Gastroesophageal sphincter (tissue), 4 donors: Measurements from ENCODE around the gene STX8. TPM values are rescaled to one million over a fixed set of nuclear protein-coding genes. Genes with fewer than 3 reads are reported as not detected.
"Not testable (repeated sequence)": the region's sequence is repeated elsewhere in the genome, so short reads cannot be mapped to it uniquely, and the experiment has no call there.

ENCODE experiments used
- ATAC-seq: fragments of 150-250 bp; one replicate; pipeline ENCODE4 v1.9.1; 2016; ENCODE audit warnings: mild to moderate bottlenecking, moderate library complexity
- H3K27ac ChIP-seq, 4 donors: fragments of 200-600 bp; sonication (generic) in 3 of 4; 1 replicate in 3 of 4; 2 replicates in 1 of 4; pipeline ENCODE4 v1.5.1; 2016 to 2019
- H3K27me3 ChIP-seq: fragments of 200-600 bp; sonication (generic); one replicate; pipeline ENCODE4 v1.5.1; 2019
- H3K36me3 ChIP-seq, 2 donors: fragments of 200-600 bp; sonication (generic); one replicate each; pipeline ENCODE4 v1.5.1; 2019; ENCODE audit warnings: control low read depth in 1 of 2
- H3K4me1 ChIP-seq, 3 donors: fragments of 200-600 bp; sonication (generic); 1 replicate in 2 of 3; 2 replicates in 1 of 3; pipeline ENCODE4 v1.5.1; 2016 to 2019; ENCODE audit warnings: control low read depth in 2 of 3
- H3K4me3 ChIP-seq, 2 donors: fragments of 200-600 bp; sonication (generic); one replicate each; pipeline ENCODE4 v1.5.1; 2019; ENCODE audit warnings: mild to moderate bottlenecking in 1 of 2, moderate library complexity in 1 of 2
- H3K9me3 ChIP-seq, 3 donors: fragments of 200-600 bp; sonication (generic); one replicate each; pipeline ENCODE4 v1.5.1; 2017 to 2019; ENCODE audit warnings: control low read depth in 2 of 3
- EP300 ChIP-seq: sonication (generic); formaldehyde crosslinking; IDR thresholded peaks from one replicate; pipeline ENCODE4 v1.6.1; 2017; ENCODE audit warnings: antibody characterized with exemption, mild to moderate bottlenecking
- POLR2A ChIP-seq, 2 donors: fragments of 450-650 bp; IDR thresholded peaks; one replicate each; pipeline ENCODE4 v1.6.1; 2017; ENCODE audit warnings: antibody characterized with exemption in 2 of 2, mild to moderate bottlenecking in 2 of 2, moderate library complexity in 1 of 2
- POLR2AphosphoS5 ChIP-seq: sonication (generic); formaldehyde crosslinking; IDR thresholded peaks from one replicate; pipeline ENCODE4 v1.6.1; 2017; ENCODE audit warnings: antibody characterized with exemption
- WGBS, 2 donors: methylation state at CpG; one replicate each; pipeline ENCODE4 v1.1.5; 2018; ENCODE audit warnings: low coverage in 1 of 2; 5-methylcytosine and 5-hydroxymethylcytosine counted together
- total RNA-seq, 4 donors: library from RNA; depleted of rRNA; stranded (reverse); fragments of >200 nt; gene quantifications; one replicate each; pipeline ENCODE4 v1.1.0, GENCODE V29; 2016
- TF ChIP-seq, protein P1 (sequence below), 4 experiments: fragments of 200-600 bp in 2 of 4; fragments of 450-650 bp in 2 of 4; sonication (generic) in 1 of 4; IDR thresholded peaks; one replicate each; pipeline ENCODE4 v1.5.1; 2017 to 2019; ENCODE audit warnings: antibody characterized with exemption in 4 of 4, mild to moderate bottlenecking in 2 of 4, moderate library complexity in 2 of 4

STX8 gene
- total RNA-seq, 4 donors from 2014 or later: 67.9 to 106 (median 87.1) TPM

DNA sequence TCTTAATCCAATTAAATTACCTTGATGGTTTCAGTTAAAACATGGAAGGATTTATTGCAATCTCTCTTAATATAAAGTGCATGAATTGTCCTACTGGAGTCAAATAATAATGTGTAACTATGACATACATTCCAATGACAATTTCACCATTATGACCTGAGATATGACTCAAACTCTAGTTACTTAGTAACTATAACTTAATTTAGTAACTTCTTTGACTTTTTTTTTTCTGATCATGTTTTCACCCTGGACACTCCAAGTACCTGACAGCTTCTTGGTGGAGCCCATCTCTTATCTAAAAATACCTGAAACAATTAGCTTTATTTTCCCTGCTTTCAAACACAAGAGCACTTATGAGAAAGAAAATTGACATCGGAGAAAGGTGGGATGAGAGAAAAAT, 123.7 kb downstream of the STX8 start:
- no peaks in the 10 kb centered on the region for H3K9me3 ChIP-seq
- H3K4me3 ChIP-seq: no peak overlapping the region
- H3K36me3 ChIP-seq: no peaks in the 10 kb centered on the region
- no peak for TF ChIP-seq POLR2AphosphoS5
- no peak for TF ChIP-seq POLR2A (IDR thresholded peaks at IDR 0.05)
- TF ChIP-seq, protein P1, sequence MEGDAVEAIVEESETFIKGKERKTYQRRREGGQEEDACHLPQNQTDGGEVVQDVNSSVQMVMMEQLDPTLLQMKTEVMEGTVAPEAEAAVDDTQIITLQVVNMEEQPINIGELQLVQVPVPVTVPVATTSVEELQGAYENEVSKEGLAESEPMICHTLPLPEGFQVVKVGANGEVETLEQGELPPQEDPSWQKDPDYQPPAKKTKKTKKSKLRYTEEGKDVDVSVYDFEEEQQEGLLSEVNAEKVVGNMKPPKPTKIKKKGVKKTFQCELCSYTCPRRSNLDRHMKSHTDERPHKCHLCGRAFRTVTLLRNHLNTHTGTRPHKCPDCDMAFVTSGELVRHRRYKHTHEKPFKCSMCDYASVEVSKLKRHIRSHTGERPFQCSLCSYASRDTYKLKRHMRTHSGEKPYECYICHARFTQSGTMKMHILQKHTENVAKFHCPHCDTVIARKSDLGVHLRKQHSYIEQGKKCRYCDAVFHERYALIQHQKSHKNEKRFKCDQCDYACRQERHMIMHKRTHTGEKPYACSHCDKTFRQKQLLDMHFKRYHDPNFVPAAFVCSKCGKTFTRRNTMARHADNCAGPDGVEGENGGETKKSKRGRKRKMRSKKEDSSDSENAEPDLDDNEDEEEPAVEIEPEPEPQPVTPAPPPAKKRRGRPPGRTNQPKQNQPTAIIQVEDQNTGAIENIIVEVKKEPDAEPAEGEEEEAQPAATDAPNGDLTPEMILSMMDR (IDR thresholded peaks at IDR 0.05): no peak
- TF ChIP-seq EP300: no peak
- H3K4me1 ChIP-seq: peaks cover 0 to 13% (median 3%) of the 10 kb centered on the region in 3 donors
- no peak for ATAC-seq
- no peaks in the 10 kb centered on the region for H3K27me3 ChIP-seq
- 93 to 100% methylated on average over 1 of the region's 1 CpG for WGBS, 2 donors
- H3K27ac ChIP-seq: no peak overlapping the region

DNA sequence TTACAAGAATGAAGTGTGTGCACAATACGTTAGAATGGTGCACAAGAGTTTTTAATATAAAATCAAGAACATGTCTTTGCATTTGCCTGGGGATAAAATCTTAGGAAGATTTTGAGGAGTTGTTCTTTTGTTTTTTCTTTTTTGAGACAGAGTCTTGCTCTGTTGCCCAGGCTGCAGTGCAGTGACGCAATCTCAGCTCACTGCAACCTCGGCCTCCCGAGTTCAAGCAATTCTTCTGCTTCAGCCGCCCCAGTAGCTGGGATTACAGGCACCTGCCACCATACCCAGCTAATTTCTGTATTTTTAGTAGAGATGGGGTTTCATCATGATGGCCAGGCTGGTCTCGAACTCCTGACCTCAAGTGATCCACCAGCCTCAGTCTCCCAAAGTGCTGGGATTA, 128.3 kb downstream of the STX8 start:
- WGBS, 2 donors: 88 to 91% methylated on average over 2 to 6 of the region's 6 CpGs
- not testable (repeated sequence) for H3K9me3 ChIP-seq, H3K27ac ChIP-seq, H3K27me3 ChIP-seq, ATAC-seq, H3K4me1 ChIP-seq, H3K4me3 ChIP-seq, H3K36me3 ChIP-seq

DNA sequence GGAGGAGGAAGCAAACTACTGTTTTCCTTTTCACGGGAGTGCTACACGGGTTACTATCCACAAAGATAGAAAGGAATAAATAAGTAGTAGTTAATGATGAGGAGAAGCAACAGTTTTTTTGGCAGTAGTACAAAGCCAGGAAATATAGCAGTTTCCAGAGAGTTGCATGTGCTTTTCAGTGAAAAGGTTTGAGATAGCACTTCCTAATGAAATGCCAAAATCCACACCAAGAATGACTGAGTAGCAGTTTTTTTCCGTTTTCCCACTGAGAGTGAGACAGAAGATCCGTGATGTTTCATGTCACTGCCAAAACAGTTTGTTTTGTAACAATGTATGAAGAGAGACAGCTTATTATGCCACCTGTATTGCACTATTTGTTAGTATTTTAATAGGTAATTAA, 129.1 kb downstream of the STX8 start:
- 38 to 67% methylated on average over 4 of the region's 4 CpGs for WGBS, 2 donors

DNA sequence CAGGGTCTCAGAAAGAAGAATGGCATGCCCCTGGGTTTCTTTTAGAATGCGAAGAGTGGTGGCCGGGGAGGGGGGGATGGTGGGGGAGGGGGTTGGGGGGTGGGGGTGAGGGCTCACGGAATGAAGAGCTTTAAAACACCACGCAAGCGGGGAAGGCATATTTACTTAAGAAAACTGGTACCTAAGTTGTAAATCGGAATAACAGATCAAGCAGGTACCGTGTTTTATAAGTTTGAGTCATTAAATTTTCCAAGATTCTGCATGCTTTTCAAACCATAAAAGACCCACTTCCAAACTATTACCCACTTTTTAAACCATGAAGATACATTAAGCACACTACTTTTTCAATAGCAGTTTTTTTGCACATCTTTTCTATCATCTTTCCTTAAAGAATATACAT, 130.2 kb downstream of the STX8 start:
- H3K4me1 ChIP-seq: peaks cover 0 to 8% (median 0%) of the 10 kb centered on the region in 3 donors
- H3K27me3 ChIP-seq: no peaks in the 10 kb centered on the region
- no peaks in the 10 kb centered on the region for H3K36me3 ChIP-seq
- TF ChIP-seq EP300 (no peak), POLR2A (IDR thresholded peaks at IDR 0.05) (no peak), POLR2AphosphoS5 (no peak)
- TF ChIP-seq, protein P1 (IDR thresholded peaks at IDR 0.05): no peak
- H3K4me3 ChIP-seq: no peak overlapping the region
- no peak for ATAC-seq
- H3K27ac ChIP-seq: no peak overlapping the region
- no peaks in the 10 kb centered on the region for H3K9me3 ChIP-seq
- WGBS, 2 donors: 78 to 87% methylated on average over 6 of the region's 7 CpGs

More for the DNA sequence above, 129.1 kb downstream of the STX8 start:
- Histone ChIP-seq H3K9me3 (no peaks in the 10 kb centered on the region), H3K4me3 (no peak overlapping the region), H3K36me3 (no peaks in the 10 kb centered on the region), H3K27ac (no peak overlapping the region), H3K4me1 (peaks cover 0 to 8% (median 0%) of the 10 kb centered on the region in 3 donors), H3K27me3 (no peaks in the 10 kb centered on the region)
- ATAC-seq: no peak
- TF ChIP-seq, protein P1 (IDR thresholded peaks at IDR 0.05): no peak
- no peak for TF ChIP-seq POLR2A (IDR thresholded peaks at IDR 0.05)
- TF ChIP-seq POLR2AphosphoS5: no peak
- TF ChIP-seq EP300: no peak

DNA sequence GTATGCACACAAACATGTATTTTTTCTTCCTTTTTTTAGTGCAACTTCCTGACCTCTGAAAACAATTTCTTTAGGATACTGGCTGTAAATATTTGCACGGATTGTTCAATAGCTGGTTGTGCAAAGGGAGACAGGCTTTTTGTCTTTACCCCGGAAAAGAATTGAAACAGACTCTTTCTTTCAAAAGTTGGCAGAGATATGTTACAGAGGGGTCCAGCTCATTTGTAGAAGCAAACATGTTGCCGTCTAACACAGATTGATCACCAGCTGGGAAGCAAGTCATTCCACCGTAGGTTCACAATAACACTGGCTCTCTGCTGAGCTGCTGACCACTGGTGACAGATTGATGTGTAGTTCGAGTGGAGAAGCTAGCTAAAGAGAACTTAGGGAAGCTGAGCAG, 130.9 kb downstream of the STX8 start:
- no peak for ATAC-seq
- TF ChIP-seq, protein P1 (IDR thresholded peaks at IDR 0.05): no peak
- TF ChIP-seq EP300 (no peak), POLR2A (IDR thresholded peaks at IDR 0.05) (no peak), POLR2AphosphoS5 (no peak)
- WGBS, 2 donors: 53 to 86% methylated on average over 2 to 5 of the region's 5 CpGs
- Histone ChIP-seq H3K36me3 (no peaks in the 10 kb centered on the region), H3K4me3 (no peak overlapping the region), H3K9me3 (no peaks in the 10 kb centered on the region), H3K4me1 (peaks cover 0 to 8% (median 0%) of the 10 kb centered on the region in 3 donors), H3K27me3 (no peaks in the 10 kb centered on the region), H3K27ac (no peak overlapping the region)
